ENCODE data around the gene RPS19. TPM values are rescaled to one million over a fixed set of nuclear protein-coding genes. Genes with fewer than 3 reads are reported as not detected.

RPS19 gene
- total and polyA plus RNA-seq, 10 of the 15 experiments (the other 5 are each of a cell fraction or from before 2014, with no cell fraction given), result 2,615 to 5,578 (median 4,127) TPM

- FAIRE-seq (peak; percentile 18), DNase-seq (ENCODE audit: low read depth, low spot score) (no peak), ATAC-seq (peak; percentile 36)
- in situ Hi-C loops (cut with MboI), result no loop called here
- Histone ChIP-seq H3K27ac (ENCODE audit: control insufficient read depth, insufficient read depth) (peak within 1 kb of the TSS; percentile 87), H3K27me3 (replicated peaks in 1 of 2; ENCODE audit: control insufficient read depth in 2 of 2, insufficient read depth in 2 of 2, low read length in 1 of 2) (no peaks in the 10 kb centered on the region), H4K20me1 (ENCODE audit: control insufficient read depth, insufficient read depth) (no peaks in the 10 kb centered on the region), H3K9me3 (replicated peaks; ENCODE audit: control insufficient read depth, insufficient read depth, low read length) (no peaks in the 10 kb centered on the region), H3K4me2 (ENCODE audit: control insufficient read depth, insufficient read depth) (peak within 1 kb of the TSS; percentile 90), H3K36me3 (ENCODE audit: control insufficient read depth in 2 of 2, insufficient read depth in 2 of 2, low read length in 1 of 2) (peaks cover 4 to 7% of the 10 kb centered on the region in 2 experiments; a peak in 3 of 4 replicates), H3K4me1 (ENCODE audit: control insufficient read depth, insufficient read depth, low read length) (peaks cover 34% of the 10 kb centered on the region), H2AFZ (ENCODE audit: control insufficient read depth, low read depth, low read length) (peak within 1 kb of the TSS; percentile 42), H3K9ac (ENCODE audit: control insufficient read depth, insufficient read depth, low read length) (peak within 1 kb of the TSS; percentile 73), H3K79me2 (ENCODE audit: control insufficient read depth, insufficient read depth, low read length) (peaks cover 73% of the 10 kb centered on the region), H3K4me3 (peak within 1 kb of the TSS; percentile 89)
- ChIA-PET CTCF (interaction anchor here (6.2 to 10.8 kb wide), 2 partner anchors 8 to 23 kb away, joined by 49 to 136 read pairs; partner anchors contain the start of genes CD79A and RPS19), RAD21 (ENCODE audit: unreplicated experiment) (interaction anchor here (7.1 kb wide), 1 partner anchor 9 kb away, joined by 120 read pairs; the partner anchor contains the start of gene CD79A), POLR2A (interaction anchor here (0.6 to 6.9 kb wide), 8 partner anchors 10 to 623 kb away, joined by 3 to 90 read pairs (median 6); partner anchors contain the start of gene RPS19), SMC1A (ENCODE audit: uncharacterized antibody, unreplicated experiment) (interaction anchor here (0.7 to 2.1 kb wide), 2 partner anchors 20 to 23 kb away, joined by 3 to 6 read pairs; partner anchors contain the start of gene RPS19)
- no TSS peak for BruUV-seq (replicated peaks)
- 0% methylated on average over 26 of the region's 80 CpGs for WGBS (ENCODE audit: insufficient coverage, insufficient replicate concordance, low lambda C conversion rate, missing lambda C conversion rate)
- intact Hi-C loops (cut with micrococcal nuclease; ENCODE audit: unreplicated experiment), result no loop called here
- peak; percentile 94 for TF ChIP-seq POLR2AphosphoS2 (IDR thresholded peaks at IDR 0.05; ENCODE audit: low read depth, low read length)
- no peak for TF ChIP-seq CBX5 (IDR thresholded peaks at IDR 0.05; ENCODE audit: low read depth)
- no peak for TF ChIP-seq RBBP5 (conservative IDR thresholded peaks at IDR 0.05)
- no peak for TF ChIP-seq ATF3 (IDR thresholded peaks at IDR 0.05; ENCODE audit: borderline replicate concordance, extremely low read depth, low read depth, low read length)
- no peak for TF ChIP-seq TCF3 (IDR thresholded peaks at IDR 0.05; ENCODE audit: borderline replicate concordance, insufficient read depth, low read depth, low read length)
- peak; percentile 86 for TF ChIP-seq HDAC6 (IDR thresholded peaks at IDR 0.05; ENCODE audit: unreplicated experiment)
- no peak for TF ChIP-seq ZBTB4 (CRISPR knock-in tag; IDR thresholded peaks at IDR 0.05)
- 0 out of 2 replicates have a peak, but pooled peaks have one; percentile 44 for TF ChIP-seq DPF2 (IDR thresholded peaks at IDR 0.05)
- peak; percentile 48; the same call in 1 of the 2 replicates for TF ChIP-seq NR2F1 (conservative IDR thresholded peaks at IDR 0.05)
- no peak for TF ChIP-seq NFIC (IDR thresholded peaks at IDR 0.05; ENCODE audit: low read depth, low read length)
- peak; percentile 99 for TF ChIP-seq HDGF (IDR thresholded peaks at IDR 0.05)
- TF ChIP-seq POLR2A (IDR thresholded peaks at IDR 0.05; ENCODE audit: low read depth, low read length), result peak; percentile 70; the same call in 1 of the 2 replicates
- TF ChIP-seq CTCF (IDR thresholded peaks at IDR 0.05 in 2 of 3, conservative IDR thresholded peaks at IDR 0.05 in 1 of 3; ENCODE audit: control insufficient read depth in 2 of 3, extremely low read depth in 1 of 3, insufficient read depth in 1 of 3, low read depth in 3 of 3, low read length in 3 of 3), result no peak
- TF ChIP-seq CHD2 (IDR thresholded peaks at IDR 0.05; ENCODE audit: borderline replicate concordance, low read depth, low read length), result no peak; the same call in 1 of the 2 replicates
- TF ChIP-seq ZSCAN29 (IDR thresholded peaks at IDR 0.05), result no peak
- 0 out of 2 replicates have a peak, but pooled peaks have one; percentile 34 for TF ChIP-seq LARP7 (IDR thresholded peaks at IDR 0.05)
- no peak for TF ChIP-seq CEBPB (IDR thresholded peaks at IDR 0.05; ENCODE audit: borderline replicate concordance in 1 of 2, low read depth in 2 of 2, low read length in 2 of 2)
- TF ChIP-seq TBL1XR1 (IDR thresholded peaks at IDR 0.05; ENCODE audit: low read depth, low read length), result no peak
These were observed 22.8 kb downstream of the RPS19 start, which contains the start of gene ARHGEF1 for GRCh38 chr19:41882568-41883462. TSS of gene ARHGEF1 (plus strand) at chr19:41883184. CDS start at chr19:41888083, 4,899 bp downstream.

Data from GM12878 (cell line).